OCI-LY1 (cell line): ENCODE data around the gene HEYL.
"Not testable (repeated sequence)": the region's sequence is repeated elsewhere in the genome, so short reads cannot be mapped to it uniquely, and the experiment has no call there.

Experiments used
- H2AFZ ChIP-seq: fragments of 200-600 bp; sonication (generic), shearing (Covaris generic); 2 replicates; pipeline ENCODE4 v1.6.0; 2014; ENCODE audit warnings: antibody characterized with exemption, mild to moderate bottlenecking, low read length
- H3F3A ChIP-seq: fragments of 200-600 bp; sonication (generic), shearing (Covaris generic); 2 replicates; pipeline ENCODE4 v1.6.0; 2014; ENCODE audit warnings: mild to moderate bottlenecking, antibody characterized with exemption, low read length, moderate library complexity; ENCODE audit not compliant: insufficient read depth
- H3K27ac ChIP-seq: fragments of 200-600 bp; sonication (generic); 2 replicates; pipeline ENCODE4 v1.5.1; 2014; ENCODE audit warnings: low read length, mixed run types, mild to moderate bottlenecking, low read depth; ENCODE audit not compliant: poor library complexity, severe bottlenecking
- H3K27me3 ChIP-seq: fragments of 200-600 bp; sonication (generic); 2 replicates; pipeline ENCODE4 v1.6.0; 2014; ENCODE audit warnings: antibody characterized with exemption, mild to moderate bottlenecking, low read length, moderate library complexity; ENCODE audit not compliant: insufficient read depth
- H3K36me3 ChIP-seq: fragments of 200-600 bp; sonication (generic); 2 replicates; pipeline ENCODE4 v1.6.1; 2014; ENCODE audit warnings: mild to moderate bottlenecking, antibody characterized with exemption, low read length, moderate library complexity, mixed read lengths; ENCODE audit not compliant: insufficient read depth
- H3K4me1 ChIP-seq: fragments of 200-600 bp; sonication (generic); 2 replicates; pipeline ENCODE4 v1.5.1; 2014; ENCODE audit warnings: mild to moderate bottlenecking, low read length, moderate library complexity; ENCODE audit not compliant: insufficient read depth, severe bottlenecking
- H3K4me2 ChIP-seq: fragments of 200-600 bp; sonication (generic), shearing (Covaris generic); 2 replicates; pipeline ENCODE4 v1.6.1; 2014; ENCODE audit warnings: low read length
- H3K4me3 ChIP-seq: fragments of 200-600 bp; sonication (generic); 2 replicates; pipeline ENCODE4 v1.5.1; 2014; ENCODE audit warnings: low read length, low read depth, mild to moderate bottlenecking, mixed read lengths; ENCODE audit not compliant: poor library complexity, severe bottlenecking
- H3K79me2 ChIP-seq: fragments of 200-600 bp; shearing (Covaris generic); 2 replicates; pipeline ENCODE4 v1.6.1; 2016; ENCODE audit warnings: mixed run types, low read length, mixed read lengths; ENCODE audit not compliant: insufficient read depth
- H3K9ac ChIP-seq: fragments of 200-600 bp; sonication (generic), shearing (Covaris generic); 2 replicates; pipeline ENCODE4 v1.6.1; 2014; ENCODE audit warnings: mild to moderate bottlenecking, low read length, mixed read lengths
- H3K9me2 ChIP-seq: fragments of 200-600 bp; sonication (generic), shearing (Covaris generic); 2 replicates; pipeline ENCODE4 v1.6.1; 2014; ENCODE audit warnings: low read depth, mild to moderate bottlenecking, low read length, mixed read lengths
- H3K9me3 ChIP-seq: fragments of 200-600 bp; shearing (Covaris generic); 2 replicates; pipeline ENCODE4 v1.6.1; 2014; ENCODE audit warnings: low read length, mixed read lengths
- H4K20me1 ChIP-seq: fragments of 200-600 bp; sonication (generic), shearing (Covaris generic); 2 replicates; pipeline ENCODE4 v1.6.0; 2016; ENCODE audit warnings: mild to moderate bottlenecking, low read length; ENCODE audit not compliant: insufficient read depth
- CTCF ChIP-seq: fragments of 200-600 bp; sonication (generic), shearing (Covaris generic); IDR thresholded peaks from 2 replicates; pipeline ENCODE4 v1.5.1; 2017; ENCODE audit warnings: mild to moderate bottlenecking, antibody characterized with exemption, low read length, moderate library complexity, mixed read lengths
- EZH2 ChIP-seq: fragments of 200-600 bp; sonication (generic), shearing (Covaris generic); IDR thresholded peaks from 2 replicates; pipeline ENCODE4 v1.8.0; 2017; ENCODE audit warnings: borderline replicate concordance, mixed run types, mild to moderate bottlenecking, antibody characterized with exemption, low read length, moderate library complexity, mixed read lengths

Gene HEYL

GRCh38 chr1:39609618-39610331 lies 29.7 kb downstream of the HEYL start:
- H3F3A ChIP-seq = no peaks in the 10 kb centered on the region
- H3K4me2 ChIP-seq = no peak overlapping the region
- H3K9me3 ChIP-seq = no peaks in the 10 kb centered on the region
- H3K27me3 ChIP-seq = no peaks in the 10 kb centered on the region; the same call in 1 of the 2 replicates
- H3K4me3 ChIP-seq = no peak overlapping the region
- no peaks in the 10 kb centered on the region for H3K9me2 ChIP-seq
- no peak overlapping the region for H3K27ac ChIP-seq
- H2AFZ ChIP-seq = no peak overlapping the region
- H3K36me3 ChIP-seq = no peaks in the 10 kb centered on the region
- TF ChIP-seq CTCF (peak; percentile 92), EZH2 (no peak)
- H3K4me1 ChIP-seq = no peaks in the 10 kb centered on the region
- no peak overlapping the region for H3K9ac ChIP-seq
- no peaks in the 10 kb centered on the region for H4K20me1 ChIP-seq
- no peaks in the 10 kb centered on the region for H3K79me2 ChIP-seq

- H3K9ac ChIP-seq = no peak overlapping the region
- TF ChIP-seq CTCF = no peak
- no peak for TF ChIP-seq EZH2
- H3K79me2 ChIP-seq = no peaks in the 10 kb centered on the region
- H2AFZ ChIP-seq = no peak overlapping the region
- no peaks in the 10 kb centered on the region for H3K36me3 ChIP-seq
- H3K4me3 ChIP-seq = no peak overlapping the region
- H3K4me1 ChIP-seq = no peaks in the 10 kb centered on the region
- no peaks in the 10 kb centered on the region for H3K9me3 ChIP-seq
- H3K27me3 ChIP-seq = no peaks in the 10 kb centered on the region; the same call in 1 of the 2 replicates
- H3K27ac ChIP-seq = no peak overlapping the region
- no peaks in the 10 kb centered on the region for H4K20me1 ChIP-seq
- no peaks in the 10 kb centered on the region for H3K9me2 ChIP-seq
- no peak overlapping the region for H3K4me2 ChIP-seq
- H3F3A ChIP-seq = no peaks in the 10 kb centered on the region
These were observed 30.5 kb downstream of the HEYL start for GRCh38 chr1:39608921-39609320.

- H3K9me3 ChIP-seq, H3K79me2 ChIP-seq, H3K4me3 ChIP-seq, H2AFZ ChIP-seq, H3K36me3 ChIP-seq, H4K20me1 ChIP-seq, H3K27ac ChIP-seq, H3K4me2 ChIP-seq, H3F3A ChIP-seq, H3K9me2 ChIP-seq, H3K27me3 ChIP-seq, H3K9ac ChIP-seq, H3K4me1 ChIP-seq: not testable (repeated sequence)
These were observed 35.8 kb downstream of the HEYL start for GRCh38 chr1:39603677-39604076.

- not testable (repeated sequence) for H3K27me3 ChIP-seq, H3K36me3 ChIP-seq, H3K9ac ChIP-seq, H3K4me1 ChIP-seq, H2AFZ ChIP-seq, H4K20me1 ChIP-seq, H3K4me2 ChIP-seq, H3K27ac ChIP-seq, H3F3A ChIP-seq, H3K9me2 ChIP-seq, H3K79me2 ChIP-seq, H3K4me3 ChIP-seq, H3K9me3 ChIP-seq
These were observed 37.7 kb downstream of the HEYL start for GRCh38 chr1:39601667-39602255.
